IMR-90 (cell line): ENCODE measurements around the gene AGBL5. TPM values are rescaled to one million over a fixed set of nuclear protein-coding genes. Genes with fewer than 3 reads are reported as not detected.

ENCODE experiments used
- ATAC-seq: fragments of 200-7000 bp; cut with Tn5 transposase; 2 replicates; pipeline ENCODE4 v1.9.1; 2020; ENCODE audit warnings: low read depth, mild to moderate bottlenecking, moderate library complexity
- BruUV-seq: library from RNA; stranded (reverse); fragments of 400-500 nt; replicated peaks from 2 replicates; lab custom pipeline; 2021; lab: Mats Ljungman, UMichigan
- CTCF ChIA-PET: fragments of 300-600 bp; formaldehyde crosslinking; extraction: SDS; loops from one replicate; lab custom pipeline; 2021; ENCODE audit warnings: antibody characterized with exemption; lab: Yijun Ruan, JAX
- POLR2A ChIA-PET: fragments of 300-600 bp; sonication (Branson Sonifier 250); formaldehyde crosslinking; loops from one replicate; lab custom pipeline; 2022; ENCODE audit warnings: antibody characterized with exemption; ENCODE audit not compliant: unreplicated experiment; lab: Charles Lee
- DNase-seq: peaks from one replicate; pipeline ENCODE4 v3.0.0; 2013
- H2AFZ ChIP-seq: replicated peaks from 2 replicates; pipeline ENCODE3; 2013; ENCODE audit warnings: low read length, mild to moderate bottlenecking; ENCODE audit not compliant: poor library complexity
- H2AK5ac ChIP-seq: 2 replicates; pipeline ENCODE4 v1.6.1; 2013; ENCODE audit warnings: low read depth, low read length, inconsistent platforms
- H2AK9ac ChIP-seq: replicated peaks from 2 replicates; pipeline ENCODE3; 2013; ENCODE audit warnings: mild to moderate bottlenecking, low read depth, low read length, moderate library complexity; ENCODE audit not compliant: poor library complexity
- H2BK120ac ChIP-seq: 2 replicates; pipeline ENCODE4 v1.6.1; 2013; ENCODE audit warnings: low read depth, low read length, inconsistent platforms
- H2BK15ac ChIP-seq: 3 replicates; pipeline ENCODE4 v1.6.1; 2013; ENCODE audit warnings: low read depth, low read length, inconsistent platforms
- H2BK20ac ChIP-seq: 2 replicates; pipeline ENCODE4 v1.6.1; 2013; ENCODE audit warnings: low read depth, mild to moderate bottlenecking, inconsistent platforms, low read length, moderate library complexity
- H2BK5ac ChIP-seq: 2 replicates; pipeline ENCODE4 v1.6.1; 2013; ENCODE audit warnings: mild to moderate bottlenecking, low read depth, low read length, inconsistent platforms; ENCODE audit not compliant: poor library complexity, severe bottlenecking
- H3K14ac ChIP-seq: replicated peaks from 2 replicates; pipeline ENCODE4 v1.6.1; 2013; ENCODE audit warnings: low read depth, low read length, inconsistent platforms
- H3K18ac ChIP-seq: 2 replicates; pipeline ENCODE4 v1.6.1; 2013; ENCODE audit warnings: low read depth, low read length, control low read depth
- H3K23ac ChIP-seq: 2 replicates; pipeline ENCODE4 v1.6.1; 2013; ENCODE audit warnings: low read depth, low read length, inconsistent platforms
- H3K27ac ChIP-seq: 2 replicates; pipeline ENCODE4 v1.5.1; 2013; ENCODE audit warnings: mild to moderate bottlenecking, control low read depth, low read length; ENCODE audit not compliant: insufficient read depth
- H3K27me3 ChIP-seq: 2 replicates; pipeline ENCODE4 v1.6.1; 2013; ENCODE audit warnings: low read length; ENCODE audit not compliant: control insufficient read depth, insufficient read depth
- H3K36me3 ChIP-seq: 2 replicates; pipeline ENCODE4 v1.6.1; 2013; ENCODE audit warnings: low read length, mixed read lengths; ENCODE audit not compliant: control insufficient read depth, insufficient read depth
- H3K4ac ChIP-seq: 2 replicates; pipeline ENCODE4 v1.6.1; 2013; ENCODE audit warnings: low read depth, low read length, inconsistent platforms
- H3K4me1 ChIP-seq: 2 replicates; pipeline ENCODE4 v1.6.1; 2013; ENCODE audit warnings: low read length, mixed read lengths; ENCODE audit not compliant: control insufficient read depth, insufficient read depth
- H3K4me2 ChIP-seq: 2 replicates; pipeline ENCODE4 v1.6.1; 2013; ENCODE audit warnings: low read depth, mild to moderate bottlenecking, control low read depth, low read length, moderate library complexity
- H3K4me3 ChIP-seq: 2 replicates; pipeline ENCODE4 v1.5.1; 2013; ENCODE audit warnings: low read depth, mild to moderate bottlenecking, control low read depth, low read length, moderate library complexity; ENCODE audit not compliant: insufficient read depth
- H3K56ac ChIP-seq: 2 replicates; pipeline ENCODE4 v1.6.1; 2013; ENCODE audit warnings: low read length, inconsistent platforms; ENCODE audit not compliant: insufficient read depth; ENCODE audit errors: extremely low read depth
- H3K79me1 ChIP-seq, 2 experiments: 2 replicates each; pipeline ENCODE4 v1.6.1; 2013; ENCODE audit warnings: low read length in 2 of 2, inconsistent platforms in 1 of 2, low read depth in 1 of 2
- H3K9ac ChIP-seq: 2 replicates; pipeline ENCODE4 v1.6.1; 2013; ENCODE audit warnings: low read depth, low read length, control low read depth
- H3K9me1 ChIP-seq: 2 replicates; pipeline ENCODE4 v1.6.1; 2013; ENCODE audit warnings: low read length, inconsistent platforms; ENCODE audit not compliant: insufficient read depth
- H3K9me3 ChIP-seq: 2 replicates; pipeline ENCODE4 v1.6.1; 2013; ENCODE audit warnings: low read length; ENCODE audit not compliant: control insufficient read depth, insufficient read depth
- H4K20me1 ChIP-seq: 2 replicates; pipeline ENCODE4 v1.6.1; 2013; ENCODE audit warnings: low read length, inconsistent platforms; ENCODE audit not compliant: insufficient read depth
- H4K5ac ChIP-seq: 2 replicates; pipeline ENCODE4 v1.6.1; 2013; ENCODE audit warnings: mild to moderate bottlenecking, low read depth, low read length, control low read depth
- H4K8ac ChIP-seq, 2 experiments: 2 replicates each; pipeline ENCODE4 v1.6.1; 2013; ENCODE audit warnings: low read depth in 2 of 2, low read length in 2 of 2, control low read depth in 1 of 2, inconsistent platforms in 1 of 2
- H4K91ac ChIP-seq: 2 replicates; pipeline ENCODE4 v1.6.1; 2013; ENCODE audit warnings: low read depth, low read length, inconsistent platforms; ENCODE audit not compliant: insufficient read depth
- MXI1 ChIP-seq: IDR thresholded peaks from 2 replicates; pipeline ENCODE4 v1.6.1; 2012; ENCODE audit warnings: low read depth, mild to moderate bottlenecking, low read length, moderate library complexity, borderline replicate concordance
- POLR2A ChIP-seq: IDR thresholded peaks from 2 replicates; pipeline ENCODE4 v1.6.1; 2012; ENCODE audit warnings: mild to moderate bottlenecking, low read depth, low read length
- RAD21 ChIP-seq: IDR thresholded peaks from 2 replicates; pipeline ENCODE4 v1.6.1; 2012; ENCODE audit warnings: low read length, improper control_type of control experiment
- WGBS, 2 experiments: methylation state at CpG; one replicate each; pipeline versions ENCODE4 v1.1.5 to v1.1.7; 2013; ENCODE audit warnings: missing lambda C conversion rate in 2 of 2; ENCODE audit not compliant: insufficient read length in 1 of 2; ENCODE audit errors: extremely low coverage in 2 of 2; 5-methylcytosine and 5-hydroxymethylcytosine counted together
- dilution Hi-C: fragments of 300-500 bp; cut with HindIII; formaldehyde crosslinking; loops from one replicate; pipeline ENCODE4 v1.14.3; 2018; ENCODE audit warnings: low sequenced_read_pairs; ENCODE audit not compliant: unreplicated experiment
- in situ Hi-C: fragments of 300-500 bp; cut with MboI; formaldehyde crosslinking; loops from 3 replicates; pipeline ENCODE4 v1.14.3; 2019; ENCODE audit warnings: low sequenced_read_pairs, inconsistent platforms, mixed read lengths
- intact Hi-C: fragments of 100-400 bp; cut with micrococcal nuclease; formaldehyde crosslinking; loops from 2 replicates; pipeline ENCODE4 v1.10.0; 2022
- polyA plus RNA-seq, 3 experiments: library from polyadenylated mRNA; depleted of rRNA; stranded (reverse); fragments of >200 nt; gene quantifications; 2 replicates each; pipeline ENCODE4 v1.2.3, GENCODE V29; 2012; ENCODE audit warnings: low replicate concordance in 1 of 3
- total RNA-seq: library from RNA; depleted of rRNA; stranded (reverse); fragments of >200 nt; gene quantifications from 2 replicates; pipeline ENCODE4 v1.2.3, GENCODE V29; 2012
- TF ChIP-seq, protein P1 (sequence below): conservative IDR thresholded peaks from 2 replicates; pipeline ENCODE4 v1.5.1; 2012; ENCODE audit warnings: mild to moderate bottlenecking, low read depth, low read length, improper control_type of control experiment

The AGBL5 gene
- total and polyA plus RNA-seq, 2 of the 4 experiments (the other 2 are of a cell fraction): 19.0 to 26.2 TPM

DNA sequence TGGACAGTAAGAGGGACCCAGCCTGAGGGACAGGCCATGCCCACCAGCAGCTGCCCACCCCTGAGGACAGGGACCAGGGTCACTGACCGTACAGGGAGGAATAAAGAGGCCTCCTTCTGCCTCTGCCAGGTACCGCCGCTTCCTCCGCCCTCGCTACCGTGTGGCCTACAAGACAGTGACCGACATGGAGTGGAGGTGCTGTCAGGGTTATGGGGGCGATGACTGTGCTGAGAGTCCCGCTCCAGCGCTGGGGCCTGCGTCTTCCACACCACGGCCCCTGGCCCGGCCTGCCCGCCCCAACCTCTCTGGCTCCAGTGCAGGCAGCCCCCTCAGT is 29.1 kb downstream of the AGBL5 start:
- peak overlapping the region; percentile 98 for H3K4me2 ChIP-seq
- TF ChIP-seq MXI1 (no peak), RAD21 (no peak), POLR2A (no peak)
- TF ChIP-seq, protein P1, sequence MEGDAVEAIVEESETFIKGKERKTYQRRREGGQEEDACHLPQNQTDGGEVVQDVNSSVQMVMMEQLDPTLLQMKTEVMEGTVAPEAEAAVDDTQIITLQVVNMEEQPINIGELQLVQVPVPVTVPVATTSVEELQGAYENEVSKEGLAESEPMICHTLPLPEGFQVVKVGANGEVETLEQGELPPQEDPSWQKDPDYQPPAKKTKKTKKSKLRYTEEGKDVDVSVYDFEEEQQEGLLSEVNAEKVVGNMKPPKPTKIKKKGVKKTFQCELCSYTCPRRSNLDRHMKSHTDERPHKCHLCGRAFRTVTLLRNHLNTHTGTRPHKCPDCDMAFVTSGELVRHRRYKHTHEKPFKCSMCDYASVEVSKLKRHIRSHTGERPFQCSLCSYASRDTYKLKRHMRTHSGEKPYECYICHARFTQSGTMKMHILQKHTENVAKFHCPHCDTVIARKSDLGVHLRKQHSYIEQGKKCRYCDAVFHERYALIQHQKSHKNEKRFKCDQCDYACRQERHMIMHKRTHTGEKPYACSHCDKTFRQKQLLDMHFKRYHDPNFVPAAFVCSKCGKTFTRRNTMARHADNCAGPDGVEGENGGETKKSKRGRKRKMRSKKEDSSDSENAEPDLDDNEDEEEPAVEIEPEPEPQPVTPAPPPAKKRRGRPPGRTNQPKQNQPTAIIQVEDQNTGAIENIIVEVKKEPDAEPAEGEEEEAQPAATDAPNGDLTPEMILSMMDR: no peak
- ChIA-PET POLR2A (interaction anchor here (0.6 to 1.0 kb wide), 3 partner anchors 8 to 28 kb away, joined by 3 to 4 read pairs (median 3); partner anchors contain the start of gene OST4), CTCF (interaction anchor here (0.9 to 1.3 kb wide), 3 partner anchors 10 to 30 kb away, joined by 3 to 4 read pairs (median 3); no protein-coding TSS in a partner anchor)
- 0 out of 2 replicates have a peak overlapping the region, but pooled peaks have one; percentile 36 for H2BK120ac ChIP-seq
- no peak for ATAC-seq
- no peaks in the 10 kb centered on the region for H3K27me3 ChIP-seq
- peaks cover 3 to 57% of the 10 kb centered on the region in 2 experiments; a peak in 3 of 4 replicates for H3K79me1 ChIP-seq
- in situ Hi-C loops: no loop called here
- 0 out of 2 replicates have a peak overlapping the region, but pooled peaks have one; percentile 78 for H3K56ac ChIP-seq
- peak overlapping the region; percentile 88 for H2AFZ ChIP-seq
- H3K4ac ChIP-seq: peak overlapping the region; percentile 89
- H2BK20ac ChIP-seq: no peak overlapping the region
- H2BK5ac ChIP-seq: peak overlapping the region; percentile 91
- peak overlapping the region; percentile 80 for H4K91ac ChIP-seq
- BruUV-seq: no TSS peak
- intact Hi-C loops: no loop called here
- peaks cover 29% of the 10 kb centered on the region; the same call in 1 of the 2 replicates for H3K36me3 ChIP-seq
- no peaks in the 10 kb centered on the region for H3K9me3 ChIP-seq
- H2AK9ac ChIP-seq: peak overlapping the region; percentile 94
- peaks cover 19% of the 10 kb centered on the region for H3K4me1 ChIP-seq
- H3K14ac ChIP-seq: peak overlapping the region; percentile 82
- H3K23ac ChIP-seq: peak overlapping the region; percentile 86
- H3K18ac ChIP-seq: no peak overlapping the region
- H4K20me1 ChIP-seq: peaks cover 14% of the 10 kb centered on the region
- H3K27ac ChIP-seq: peak overlapping the region; percentile 98
- H2BK15ac ChIP-seq: peak overlapping the region; percentile 57; the same call in 1 of the 3 replicates
- H3K9ac ChIP-seq: peak overlapping the region; percentile 97; the same call in 1 of the 2 replicates
- H4K8ac ChIP-seq: peak overlapping the region in 1 of 2 experiments; percentile 92; a peak in 2 of 4 replicates
- dilution Hi-C loops: no loop called here
- peaks cover 7% of the 10 kb centered on the region; the same call in 1 of the 2 replicates for H3K9me1 ChIP-seq
- H2AK5ac ChIP-seq: peak overlapping the region; percentile 89
- 78% methylated on average over 4 of the region's 14 CpGs; no CpG with 5 or more reads in 1 of the 2 experiments for WGBS, 2 experiments
- H4K5ac ChIP-seq: peak overlapping the region; percentile 2; the same call in 1 of the 2 replicates
- no peak for DNase-seq
- peak overlapping the region; percentile 82 for H3K4me3 ChIP-seq
